ENCODE results near the gene BRAT1. TPM values are rescaled to one million over a fixed set of nuclear protein-coding genes. Genes with fewer than 3 reads are reported as not detected.

Gene BRAT1
- 24.1 and 31.8 TPM in 2 replicates for total RNA-seq

DNA sequence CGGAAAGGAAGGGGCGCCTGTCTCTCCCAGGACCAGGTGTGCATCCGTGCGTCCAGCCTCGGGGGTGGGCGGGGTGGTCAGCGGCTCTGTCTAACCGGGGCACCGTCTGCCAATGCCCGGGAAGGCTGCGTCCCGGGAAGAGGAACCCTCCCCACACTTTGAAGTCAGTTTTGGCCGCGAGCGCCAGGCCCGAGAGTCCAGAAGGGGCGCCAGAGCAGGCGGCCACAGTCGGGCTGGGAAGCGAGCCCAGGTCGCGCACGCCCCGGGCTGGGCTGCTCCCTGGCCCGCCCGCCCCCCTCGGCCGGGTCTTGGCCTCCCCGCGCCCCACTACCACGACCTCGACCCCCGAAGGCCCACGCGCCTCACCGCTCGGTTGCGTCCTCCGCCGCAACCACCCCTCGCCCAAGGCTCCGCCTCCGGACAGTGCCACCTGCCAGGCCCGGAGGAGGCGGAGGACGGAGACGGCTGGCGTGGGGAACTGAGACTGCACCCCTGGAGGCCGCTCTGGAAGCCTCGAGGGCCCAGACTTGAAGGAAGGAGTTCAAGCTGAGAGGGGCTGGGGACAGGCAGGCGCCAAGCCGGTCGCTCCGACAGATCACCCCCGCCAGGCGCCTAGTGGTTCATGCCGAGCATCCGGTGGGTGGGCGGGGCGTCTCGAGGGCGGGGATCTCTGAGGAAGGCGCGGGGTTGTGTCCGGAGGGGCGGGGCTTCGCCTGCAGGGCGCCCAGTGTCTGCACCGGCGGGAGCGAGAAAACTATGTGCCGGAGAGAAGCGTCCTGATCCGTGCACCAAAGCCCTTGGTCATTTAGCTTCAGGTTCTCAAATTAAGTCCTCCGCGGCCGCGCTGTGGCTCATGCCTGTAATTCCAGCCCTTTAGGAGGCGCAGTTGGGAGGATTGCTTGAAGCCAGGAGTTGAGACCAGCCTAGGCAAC, at the start of gene BRAT1:
Gene BRAT1, minus strand, starts transcription at position 404 of the 932 bp plus-strand sequence. CDS start 1,093 bp downstream, outside the sequence.

DNA sequence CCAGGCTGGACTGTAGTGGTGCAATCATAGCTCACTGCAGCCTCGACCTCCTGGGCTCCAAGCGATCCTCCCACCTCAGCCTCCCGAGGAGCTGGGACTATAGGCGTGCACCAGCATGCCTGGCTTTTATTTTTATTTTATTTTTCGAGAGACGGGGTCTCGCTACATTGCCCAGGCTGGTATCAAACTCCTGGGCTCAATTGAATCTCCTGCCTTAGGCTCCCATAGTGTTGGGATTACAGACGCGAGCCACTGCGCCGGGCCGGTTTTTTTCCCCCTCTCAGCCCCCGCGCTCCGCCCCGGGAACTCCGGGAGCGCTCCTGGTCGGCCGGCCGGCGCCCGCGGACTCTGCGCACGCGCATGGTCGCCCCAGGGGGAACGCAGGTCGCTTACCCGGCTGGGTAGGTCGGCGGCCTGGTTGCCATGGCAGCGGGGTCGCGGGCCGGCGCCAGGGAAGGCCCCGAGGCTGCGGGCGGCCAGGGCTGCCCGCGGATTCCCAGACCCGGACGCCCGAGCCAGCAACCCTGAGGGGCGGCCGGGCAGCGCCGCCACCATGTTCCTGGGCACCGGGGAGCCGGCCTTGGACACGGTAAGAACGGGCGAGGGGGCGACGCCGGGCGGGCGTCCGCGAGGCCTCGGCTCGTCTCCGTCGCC, 3.4 kb upstream of the BRAT1 start, which contains the start of gene IQCE:
Gene IQCE, plus strand, starts transcription at position 351 of the 654 bp plus-strand sequence. Its CDS starts 203 bp downstream, at position 554.

DNA sequence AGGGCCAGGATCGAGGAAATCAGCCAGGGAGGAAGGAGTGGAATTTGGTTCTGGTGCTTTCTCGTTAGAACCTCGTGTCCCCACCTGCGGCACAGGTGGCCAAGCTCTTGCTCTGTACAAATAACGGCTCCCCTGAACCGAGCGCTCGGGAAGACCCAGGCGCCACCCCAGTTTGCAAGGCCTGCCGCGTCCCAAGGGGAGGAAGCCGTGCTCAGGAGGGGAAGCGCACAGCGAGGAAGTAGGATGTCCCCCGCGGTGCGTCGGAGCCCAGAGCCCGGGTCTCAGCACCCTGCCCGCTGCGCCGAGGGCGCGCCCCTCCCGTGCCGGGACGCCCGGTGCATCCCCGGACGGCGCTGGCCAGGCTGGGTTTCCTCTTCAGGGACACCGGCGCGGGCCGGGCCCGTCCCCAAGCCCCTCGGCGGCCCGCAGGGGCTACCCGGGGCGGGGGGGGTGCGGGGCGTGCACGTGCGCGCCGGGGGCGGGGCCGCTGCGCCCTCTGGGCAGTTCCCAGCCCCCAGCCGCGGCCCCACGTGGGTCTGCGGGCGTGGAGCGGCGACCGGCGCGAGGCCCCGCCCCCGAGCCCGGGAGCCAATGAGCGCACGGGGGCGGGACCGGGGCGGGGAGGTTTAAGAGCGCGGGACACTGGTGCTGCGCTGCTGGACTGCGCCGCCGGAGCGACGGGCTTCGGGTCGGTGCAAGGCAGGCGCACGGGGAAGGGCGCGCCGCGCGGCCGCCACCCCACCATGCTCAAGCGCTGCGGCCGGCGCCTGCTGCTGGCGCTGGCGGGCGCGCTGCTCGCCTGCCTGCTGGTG, 36.0 kb downstream of the BRAT1 start, which contains the start of gene LFNG:
Gene LFNG, plus strand, starts transcription at position 656 of the 812 bp plus-strand sequence. Its CDS starts 88 bp downstream, at position 744.

Other genes starting within 250 kb of the BRAT1 start
- gene SNX8, start 241.1 kb downstream of the BRAT1 start, total RNA-seq, result 17.2 and 41.7 TPM in 2 replicates
- gene EIF3B, start 200.7 kb downstream of the BRAT1 start, total RNA-seq, result 205 and 273 TPM in 2 replicates
- 4.5 and 10.8 TPM in 2 replicates for gene CHST12, start 151.9 kb downstream of the BRAT1 start, total RNA-seq
- gene GRIFIN, start 79.1 kb downstream of the BRAT1 start, total RNA-seq, result not detected in 2 replicates
- gene LFNG, start 35.8 kb downstream of the BRAT1 start, total RNA-seq, result 12.2 and 16.6 TPM in 2 replicates
- 6.8 and 11.7 TPM in 2 replicates for gene IQCE, start 3.5 kb upstream of the BRAT1 start, total RNA-seq
- 67.7 and 114 TPM in 2 replicates for gene TTYH3, start 76.5 kb upstream of the BRAT1 start, total RNA-seq
- gene AMZ1, start 132.7 kb upstream of the BRAT1 start, total RNA-seq, result 0.30 and 0.37 TPM in 2 replicates

Measured in smooth muscle cell of the umbilical artery (primary cell).